ENCODE measurements around the gene TUG1. TPM values are rescaled to one million over a fixed set of nuclear protein-coding genes. Genes with fewer than 3 reads are reported as not detected.

The TUG1 gene
- total and polyA plus RNA-seq, 8 donors: 11.3 to 108 (median 55.5) TPM

GRCh38 chr22:30947173-30947815 lies 21.8 kb upstream of the TUG1 start:
- Histone ChIP-seq H3K4me1 (peaks cover 0 to 20% (median 10%) of the 10 kb centered on the region in 4 donors), H3K27ac (peak overlapping the region in 4 of 5 donors; percentile 27 to 70 (median 51)), H3K27me3 (no peaks in the 10 kb centered on the region), H3K9me3 (no peaks in the 10 kb centered on the region), H3K36me3 (peaks cover 57 to 97% (median 93%) of the 10 kb centered on the region in 4 donors), H3K4me3 (no peak overlapping the region)
- intact Hi-C loops (cut with DNase I; ENCODE audit: low total_unique reads): loop anchor here (5.0 to 10.0 kb wide), 2 partner anchors 140 to 198 kb away; partner anchors contain the start of gene PLA2G3
- TF ChIP-seq POLR2AphosphoS5 (IDR thresholded peaks at IDR 0.05) (peak in 1 of 3 donors; percentile 8), CTCF (IDR thresholded peaks at IDR 0.05) (no peak)
- WGBS, 5 donors: 50 to 77% (median 69%) methylated on average over 5 of the region's 5 CpGs
- peak in 1 of 2 donors; percentile 65 for DNase-seq

GRCh38 chr22:30947816-30948454 lies 21.1 kb upstream of the TUG1 start:
- peak in 1 of 2 donors; percentile 84 for DNase-seq
- Histone ChIP-seq H3K27me3 (no peaks in the 10 kb centered on the region), H3K9me3 (no peaks in the 10 kb centered on the region), H3K27ac (peak overlapping the region in 4 of 5 donors; percentile 27 to 70 (median 51)), H3K4me1 (peaks cover 0 to 20% (median 10%) of the 10 kb centered on the region in 4 donors), H3K4me3 (no peak overlapping the region), H3K36me3 (peaks cover 50 to 97% (median 92%) of the 10 kb centered on the region in 4 donors)
- intact Hi-C loops (cut with DNase I; ENCODE audit: low total_unique reads): loop anchor here (5.0 to 10.0 kb wide), 2 partner anchors 139 to 197 kb away; partner anchors contain the start of gene PLA2G3
- 11 to 26% (median 19%) methylated on average over 2 of the region's 2 CpGs for WGBS, 5 donors
- TF ChIP-seq CTCF (IDR thresholded peaks at IDR 0.05): peak in 4 of 7 experiments; percentile 37 to 80 (median 64)
- TF ChIP-seq POLR2A (IDR thresholded peaks at IDR 0.05): no peak
- no peak for TF ChIP-seq EP300 (IDR thresholded peaks at IDR 0.05)
- peak in 2 of 3 donors; percentile 44 to 61 for TF ChIP-seq POLR2AphosphoS5 (IDR thresholded peaks at IDR 0.05)

- peak overlapping the region in 2 of 5 donors; percentile 62 to 70 for H3K27ac ChIP-seq
- peaks cover 0 to 20% (median 10%) of the 10 kb centered on the region in 4 donors for H3K4me1 ChIP-seq
- TF ChIP-seq POLR2AphosphoS5 (IDR thresholded peaks at IDR 0.05) (no peak), EP300 (IDR thresholded peaks at IDR 0.05) (no peak), POLR2A (IDR thresholded peaks at IDR 0.05) (no peak), CTCF (IDR thresholded peaks at IDR 0.05) (no peak)
- intact Hi-C loops (cut with DNase I; ENCODE audit: low total_unique reads): loop anchor here (5.0 to 10.0 kb wide), 2 partner anchors 138 to 196 kb away; partner anchors contain the start of gene PLA2G3
- H3K4me3 ChIP-seq: no peak overlapping the region
- DNase-seq: no peak
- H3K27me3 ChIP-seq: no peaks in the 10 kb centered on the region
- H3K36me3 ChIP-seq: peaks cover 41 to 97% (median 92%) of the 10 kb centered on the region in 4 donors
- no peaks in the 10 kb centered on the region for H3K9me3 ChIP-seq
- WGBS, 5 donors: 51 to 71% (median 60%) methylated on average over 3 of the region's 3 CpGs
These were observed 20.1 kb upstream of the TUG1 start for GRCh38 chr22:30948930-30949342.

- TF ChIP-seq EP300 (IDR thresholded peaks at IDR 0.05) (no peak), POLR2A (IDR thresholded peaks at IDR 0.05) (no peak), CTCF (IDR thresholded peaks at IDR 0.05) (no peak), POLR2AphosphoS5 (IDR thresholded peaks at IDR 0.05) (no peak)
- no peak for DNase-seq
- Histone ChIP-seq H3K4me1 (peaks cover 0 to 20% (median 10%) of the 10 kb centered on the region in 4 donors), H3K4me3 (no peak overlapping the region), H3K27ac (peak overlapping the region in 1 of 5 donors; percentile 70), H3K9me3 (no peaks in the 10 kb centered on the region), H3K27me3 (no peaks in the 10 kb centered on the region), H3K36me3 (peaks cover 30 to 97% (median 91%) of the 10 kb centered on the region in 4 donors)
- WGBS, 5 donors: 62 to 82% (median 73%) methylated on average over 7 of the region's 7 CpGs
- intact Hi-C loops (cut with DNase I; ENCODE audit: low total_unique reads): loop anchor here (5.0 to 10.0 kb wide), 2 partner anchors 137 to 195 kb away; partner anchors contain the start of gene PLA2G3
These were observed 19.0 kb upstream of the TUG1 start for GRCh38 chr22:30949934-30950660.
